HG03442 (cell line): ENCODE results near the gene HTR6.

ENCODE experiments used
- ATAC-seq: cut with Tn5 transposase; IDR thresholded peaks from one replicate; pipeline ENCODE4 v1.9.1; 2021; ENCODE audit warnings: mild to moderate bottlenecking, moderate library complexity; ENCODE audit not compliant: unreplicated experiment

Gene HTR6

DNA sequence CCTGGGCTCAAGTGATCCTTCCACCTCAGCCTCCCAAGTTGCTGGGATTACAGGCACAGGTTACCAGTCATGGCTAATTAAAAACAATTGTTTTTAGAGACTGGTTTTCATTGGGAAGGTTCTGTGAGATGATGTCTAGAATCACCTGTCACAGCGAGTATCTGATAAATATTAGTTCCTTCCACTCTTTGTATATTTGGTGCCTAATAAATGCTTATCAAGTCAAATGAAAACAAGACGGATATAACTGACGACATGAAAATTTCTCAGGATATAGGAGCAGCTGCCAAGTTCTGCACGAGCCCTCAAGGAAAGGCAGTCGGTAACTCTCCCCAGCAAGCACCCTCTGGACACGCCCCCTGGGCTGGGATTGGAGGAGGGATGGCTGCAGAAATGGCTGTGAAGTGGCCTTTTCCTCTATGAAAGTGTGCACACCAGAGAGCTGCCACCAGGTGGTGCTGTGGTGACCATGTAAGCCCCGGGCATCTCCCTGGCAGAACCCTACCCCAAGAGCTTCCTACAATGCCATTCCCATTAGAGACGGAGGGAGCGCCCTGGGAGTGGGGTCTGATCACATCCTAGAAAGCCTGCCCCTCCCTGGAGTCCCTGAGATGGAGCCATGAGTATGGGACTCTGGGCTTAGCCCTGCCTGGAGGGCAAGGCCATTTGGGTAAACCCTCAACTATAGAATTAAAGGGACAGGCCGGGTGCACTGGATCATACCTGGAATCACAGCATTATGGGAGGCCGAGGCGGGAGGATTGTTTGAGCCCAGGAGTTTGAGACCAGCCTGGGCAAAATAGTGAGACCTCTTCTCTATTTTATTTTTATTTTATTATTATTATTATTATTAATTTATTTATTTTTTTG, 50.9 kb downstream of the HTR6 start:
- ATAC-seq = no peak

DNA sequence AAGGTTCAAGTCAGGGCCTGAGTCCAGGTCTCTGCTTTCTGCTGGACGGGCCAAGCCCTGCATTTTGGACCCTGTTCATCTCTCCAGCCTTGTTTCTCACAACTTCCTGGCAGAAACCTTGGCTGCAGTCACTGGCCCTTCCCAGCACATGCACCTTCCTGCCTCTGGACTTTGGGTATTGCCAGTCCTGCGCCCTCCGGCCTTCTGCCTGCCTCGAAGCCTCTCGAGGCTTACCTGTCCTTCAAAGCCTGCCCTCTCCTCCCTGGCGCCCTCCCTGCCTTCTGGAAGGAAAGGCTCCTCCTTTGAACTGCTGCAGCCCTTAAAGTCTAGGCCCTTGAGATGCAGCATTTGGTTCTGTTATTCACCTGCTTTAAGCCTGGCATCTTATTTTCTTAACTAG, 52.8 kb downstream of the HTR6 start:
- no peak for ATAC-seq

DNA sequence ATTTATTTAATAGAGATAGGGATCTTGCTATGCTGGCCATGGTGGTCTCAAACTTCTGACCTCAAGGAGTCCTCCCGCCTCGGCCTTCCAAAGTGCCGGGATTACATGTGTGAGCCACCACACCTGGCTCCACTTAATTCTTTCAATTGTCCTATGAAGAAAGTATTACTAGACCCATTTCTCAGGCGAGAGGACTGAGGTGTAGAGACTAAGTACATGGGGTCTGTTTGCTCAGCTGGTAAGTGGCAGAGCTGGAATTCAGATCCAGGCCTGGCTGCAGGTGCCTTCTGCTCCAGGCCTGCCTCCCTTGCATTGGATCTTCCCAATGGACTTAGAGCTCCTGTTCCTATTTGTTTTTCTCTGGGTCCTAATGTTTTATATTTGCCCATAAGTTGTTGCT, 55.5 kb downstream of the HTR6 start:
- ATAC-seq = no peak

DNA sequence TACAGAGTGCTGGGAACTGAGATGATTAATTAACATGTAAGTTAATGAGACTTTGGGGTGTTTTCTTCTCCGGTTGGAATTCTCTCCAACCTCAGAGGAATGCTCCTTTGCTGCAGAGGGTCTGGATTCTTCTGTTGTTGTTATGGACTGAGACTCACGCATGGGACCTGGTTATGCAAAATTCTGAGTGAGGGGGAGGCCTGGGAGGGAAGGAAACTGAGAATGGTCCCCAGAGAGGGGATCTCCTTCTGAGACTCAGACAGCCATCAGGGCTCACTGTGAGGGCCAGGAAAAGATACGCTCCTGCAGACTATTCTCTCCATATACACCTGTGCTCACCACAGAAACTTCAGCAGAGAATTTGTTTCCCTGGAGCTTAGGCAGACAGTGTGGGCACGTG, 56.3 kb downstream of the HTR6 start:
- no peak for ATAC-seq

DNA sequence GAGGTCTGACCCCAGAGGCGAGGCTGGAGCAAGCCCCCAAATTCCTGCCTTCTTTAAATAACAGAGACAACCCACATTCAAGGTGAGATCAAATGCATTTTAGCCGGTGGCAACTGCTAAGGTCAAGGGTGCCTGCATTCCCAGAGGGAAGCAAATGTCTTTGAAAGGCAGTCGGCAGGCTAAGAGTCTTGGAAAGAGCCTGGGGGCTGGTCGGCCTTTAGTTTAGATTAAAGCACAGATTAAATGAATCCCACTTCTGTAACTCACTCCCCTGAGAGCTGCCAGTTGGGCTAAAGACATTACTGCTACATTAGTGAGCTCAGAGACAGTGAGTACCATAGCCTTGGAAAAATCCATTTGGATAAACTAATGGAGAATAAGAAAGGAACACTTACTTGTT, 59.2 kb downstream of the HTR6 start:
- ATAC-seq = no peak

DNA sequence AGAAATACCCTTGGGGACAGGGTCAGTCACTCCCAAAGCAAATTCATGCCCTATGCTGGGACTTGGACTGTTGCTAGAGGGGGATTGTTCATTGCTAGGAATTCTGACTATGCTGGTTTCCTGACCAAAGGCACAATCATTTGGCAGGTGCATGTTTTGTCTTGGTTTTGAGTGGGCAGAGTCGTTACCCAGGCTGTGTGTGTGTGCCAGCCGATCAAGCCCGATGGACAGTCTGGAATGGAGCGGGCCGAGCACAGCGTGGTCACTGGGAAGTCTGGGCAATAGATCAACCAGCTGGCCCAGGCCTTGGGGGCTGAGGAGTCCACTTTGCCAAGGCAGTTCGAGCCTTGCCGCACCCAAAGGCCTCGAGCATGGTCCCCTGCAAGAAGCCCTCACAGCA, 60.9 kb downstream of the HTR6 start:
- ATAC-seq = no peak

DNA sequence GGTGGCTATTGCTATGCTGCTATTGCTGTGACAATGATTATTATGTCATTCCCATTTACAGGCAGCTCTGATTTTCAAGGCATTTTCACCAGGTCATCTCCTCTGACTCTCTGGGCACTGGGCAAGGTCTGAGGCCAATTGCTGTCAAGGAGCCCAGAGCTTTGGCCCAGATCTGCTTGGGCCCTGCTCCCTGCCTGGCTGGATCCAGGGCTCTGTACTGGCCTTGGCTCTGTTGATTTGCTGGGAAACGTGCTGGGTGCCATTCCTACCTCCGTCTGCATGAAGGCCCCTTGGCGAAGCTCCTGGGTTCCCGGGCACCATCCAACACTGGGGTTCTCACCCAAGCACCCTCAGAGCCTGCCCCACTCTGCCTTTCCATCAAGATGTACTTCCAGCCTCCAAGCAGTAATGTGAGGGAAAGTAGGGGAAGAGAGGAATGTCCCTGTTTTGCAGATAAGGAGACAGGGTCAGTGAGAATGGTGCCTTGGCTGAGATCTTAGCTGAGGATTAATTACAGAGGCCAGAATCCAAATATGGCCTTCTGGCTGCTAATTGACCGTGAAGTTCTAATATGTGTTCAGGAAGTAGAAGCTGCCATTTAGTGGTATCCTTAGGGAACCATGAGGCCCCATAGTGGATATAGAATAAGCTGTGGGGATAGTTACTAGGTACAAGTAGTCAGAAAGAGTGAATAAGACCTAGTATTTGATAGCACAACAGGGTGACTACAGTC, 63.9 kb downstream of the HTR6 start:
- ATAC-seq = no peak

DNA sequence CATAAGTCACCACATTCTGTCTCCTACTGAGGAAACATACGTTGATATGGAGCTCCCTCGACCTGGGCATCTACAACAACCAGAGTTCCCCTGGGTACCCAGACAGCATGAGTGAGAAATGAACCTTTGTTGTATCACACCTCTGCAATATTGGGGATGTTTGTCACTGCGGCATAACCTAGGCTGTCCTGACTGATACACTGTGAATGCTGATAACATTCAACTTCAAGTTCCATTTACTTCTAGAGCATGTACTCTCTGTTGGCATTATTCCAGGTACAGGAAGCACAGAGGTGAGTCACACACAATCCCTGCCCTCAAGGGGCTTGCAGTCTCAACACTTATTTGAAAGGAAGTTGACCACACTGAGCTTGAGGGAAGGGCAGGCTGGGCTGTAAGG, 65.6 kb downstream of the HTR6 start:
- ATAC-seq = no peak
